MM.1S (cell line): ENCODE data around the gene TMEM255A.

Experiments used
- DNase-seq: peaks from one replicate; pipeline ENCODE4 v3.0.0-alpha.2; 2015
- H2AFZ ChIP-seq: fragments of 300-600 bp; sonication (generic); 2 replicates; pipeline ENCODE4 v1.6.0; 2016; ENCODE audit warnings: antibody characterized with exemption, low read length
- H3F3A ChIP-seq: fragments of 300-600 bp; sonication (generic); 2 replicates; pipeline ENCODE4 v1.6.1; 2016; ENCODE audit warnings: mild to moderate bottlenecking, antibody characterized with exemption, low read length, moderate library complexity, mixed read lengths; ENCODE audit not compliant: insufficient read depth
- H3K27ac ChIP-seq: fragments of 300-600 bp; sonication (generic); 2 replicates; pipeline ENCODE4 v1.5.1; 2016; ENCODE audit warnings: mild to moderate bottlenecking, low read length
- H3K27me3 ChIP-seq: fragments of 300-600 bp; sonication (generic); replicated peaks from 2 replicates; pipeline ENCODE4 v1.6.0; 2016; ENCODE audit warnings: low read length; ENCODE audit not compliant: insufficient read depth
- H3K36me3 ChIP-seq: fragments of 300-600 bp; sonication (generic); replicated peaks from 2 replicates; pipeline ENCODE4 v1.6.1; 2016; ENCODE audit warnings: mild to moderate bottlenecking, low read length, mixed read lengths; ENCODE audit not compliant: insufficient read depth
- H3K4me1 ChIP-seq: fragments of 300-600 bp; sonication (generic); 2 replicates; pipeline ENCODE4 v1.6.1; 2016; ENCODE audit warnings: low read length, mixed read lengths
- H3K4me2 ChIP-seq: fragments of 300-600 bp; sonication (generic); 2 replicates; pipeline ENCODE4 v1.6.0; 2016; ENCODE audit warnings: low read depth, low read length
- H3K4me3 ChIP-seq: fragments of 300-600 bp; sonication (generic); 2 replicates; pipeline ENCODE4 v1.5.1; 2016; ENCODE audit warnings: low read length, mixed read lengths
- H3K79me2 ChIP-seq: fragments of 300-600 bp; sonication (generic); 2 replicates; pipeline ENCODE4 v1.6.1; 2016; ENCODE audit warnings: mixed run types, low read length, mixed read lengths
- H3K9ac ChIP-seq: fragments of 300-600 bp; sonication (generic); 2 replicates; pipeline ENCODE4 v1.6.1; 2016; ENCODE audit warnings: low read length, mixed read lengths
- H3K9me2 ChIP-seq: fragments of 300-600 bp; sonication (generic); replicated peaks from 2 replicates; pipeline ENCODE4 v1.6.1; 2016; ENCODE audit warnings: mild to moderate bottlenecking, low read length, mixed read lengths; ENCODE audit not compliant: insufficient read depth
- H3K9me3 ChIP-seq: fragments of 300-600 bp; sonication (generic); replicated peaks from 2 replicates; pipeline ENCODE4 v1.6.1; 2016; ENCODE audit warnings: mild to moderate bottlenecking, low read length, mixed read lengths; ENCODE audit not compliant: insufficient read depth
- H4K20me1 ChIP-seq: fragments of 300-600 bp; sonication (generic); 2 replicates; pipeline ENCODE4 v1.6.1; 2016; ENCODE audit warnings: mild to moderate bottlenecking, low read length, moderate library complexity, mixed read lengths; ENCODE audit not compliant: insufficient read depth
- EZH2 ChIP-seq: fragments of 300-600 bp; sonication (generic); optimal IDR thresholded peaks from 2 replicates; pipeline ENCODE3; 2017; ENCODE audit warnings: low read depth, mild to moderate bottlenecking, antibody characterized with exemption, low read length, mixed read lengths
- EZH2phosphoT487 ChIP-seq: fragments of 300-600 bp; sonication (generic); IDR thresholded peaks from 2 replicates; pipeline ENCODE4 v1.6.1; 2018; ENCODE audit warnings: antibody characterized with exemption, low read length
- TF ChIP-seq, protein P1 (sequence below): fragments of 300-600 bp; sonication (generic); IDR thresholded peaks from 2 replicates; pipeline ENCODE4 v1.5.1; 2016; ENCODE audit warnings: antibody characterized with exemption, low read length, mixed read lengths

The TMEM255A gene

DNA sequence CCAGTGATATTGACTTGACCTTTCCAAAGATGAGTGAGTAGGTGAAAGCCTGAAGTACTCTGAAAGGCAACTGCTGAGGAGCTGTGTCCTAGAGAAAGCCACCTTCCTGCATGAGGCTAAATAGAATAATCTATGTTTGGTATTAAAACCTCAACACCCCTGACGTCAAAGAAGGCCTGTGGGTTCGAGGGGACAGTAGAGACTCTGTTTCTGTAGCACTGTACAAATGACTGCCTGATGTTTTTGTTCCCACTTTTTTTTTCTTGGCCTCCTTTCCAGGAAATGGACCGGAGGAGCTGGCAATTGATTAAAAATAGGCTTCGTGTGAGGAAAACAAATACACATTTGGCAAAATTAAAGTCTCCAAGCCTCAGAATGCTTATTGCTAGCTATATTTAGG, 29.5 kb downstream of the TMEM255A start:
- Histone ChIP-seq H3K27me3 (no peaks in the 10 kb centered on the region), H3K79me2 (no peaks in the 10 kb centered on the region), H3K4me1 (peaks cover 3% of the 10 kb centered on the region; the same call in 1 of the 2 replicates), H3K27ac (no peak overlapping the region), H4K20me1 (no peaks in the 10 kb centered on the region), H3K36me3 (no peaks in the 10 kb centered on the region), H3K4me2 (no peak overlapping the region), H3K9me2 (no peaks in the 10 kb centered on the region), H3K9me3 (no peaks in the 10 kb centered on the region), H3F3A (no peaks in the 10 kb centered on the region), H3K9ac (no peak overlapping the region), H3K4me3 (no peak overlapping the region), H2AFZ (no peak overlapping the region)
- no peak for DNase-seq
- TF ChIP-seq EZH2 = no peak
- TF ChIP-seq, protein P1, sequence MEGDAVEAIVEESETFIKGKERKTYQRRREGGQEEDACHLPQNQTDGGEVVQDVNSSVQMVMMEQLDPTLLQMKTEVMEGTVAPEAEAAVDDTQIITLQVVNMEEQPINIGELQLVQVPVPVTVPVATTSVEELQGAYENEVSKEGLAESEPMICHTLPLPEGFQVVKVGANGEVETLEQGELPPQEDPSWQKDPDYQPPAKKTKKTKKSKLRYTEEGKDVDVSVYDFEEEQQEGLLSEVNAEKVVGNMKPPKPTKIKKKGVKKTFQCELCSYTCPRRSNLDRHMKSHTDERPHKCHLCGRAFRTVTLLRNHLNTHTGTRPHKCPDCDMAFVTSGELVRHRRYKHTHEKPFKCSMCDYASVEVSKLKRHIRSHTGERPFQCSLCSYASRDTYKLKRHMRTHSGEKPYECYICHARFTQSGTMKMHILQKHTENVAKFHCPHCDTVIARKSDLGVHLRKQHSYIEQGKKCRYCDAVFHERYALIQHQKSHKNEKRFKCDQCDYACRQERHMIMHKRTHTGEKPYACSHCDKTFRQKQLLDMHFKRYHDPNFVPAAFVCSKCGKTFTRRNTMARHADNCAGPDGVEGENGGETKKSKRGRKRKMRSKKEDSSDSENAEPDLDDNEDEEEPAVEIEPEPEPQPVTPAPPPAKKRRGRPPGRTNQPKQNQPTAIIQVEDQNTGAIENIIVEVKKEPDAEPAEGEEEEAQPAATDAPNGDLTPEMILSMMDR = no peak
- no peak for TF ChIP-seq EZH2phosphoT487

DNA sequence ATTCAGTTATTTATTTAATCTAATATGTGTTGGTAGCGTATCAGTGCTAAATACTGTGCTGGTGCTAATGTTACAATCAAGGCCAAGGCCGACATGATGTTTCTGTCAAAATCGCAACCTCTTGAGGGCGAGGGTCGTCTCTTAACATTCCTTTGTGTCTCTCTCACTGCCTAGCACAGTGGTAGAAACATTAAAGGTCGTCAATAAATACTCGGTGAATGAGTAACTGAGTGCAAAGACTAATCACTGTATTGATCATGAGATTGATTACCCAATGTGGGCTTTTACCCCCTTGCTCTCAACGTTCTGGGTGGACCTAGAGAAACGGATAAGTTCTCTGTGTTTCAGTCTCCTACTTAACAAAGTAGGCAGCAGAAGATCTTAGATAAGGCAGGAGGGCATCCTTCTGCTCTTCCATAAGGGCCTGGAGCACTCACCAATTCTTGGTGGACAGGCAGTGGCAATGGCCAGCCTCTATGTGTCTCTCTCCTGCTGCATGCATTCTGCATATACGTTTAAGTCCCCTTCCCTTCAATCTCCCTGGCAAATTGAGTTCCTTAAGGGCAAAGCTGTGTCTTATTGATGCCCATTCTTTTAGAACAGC, 30.1 kb downstream of the TMEM255A start:
- Histone ChIP-seq H3K79me2 (no peaks in the 10 kb centered on the region), H4K20me1 (no peaks in the 10 kb centered on the region), H3K27ac (no peak overlapping the region), H3K36me3 (no peaks in the 10 kb centered on the region), H3K27me3 (no peaks in the 10 kb centered on the region), H3K4me1 (no peaks in the 10 kb centered on the region), H3F3A (no peaks in the 10 kb centered on the region), H3K9ac (no peak overlapping the region), H3K9me2 (no peaks in the 10 kb centered on the region), H3K4me2 (no peak overlapping the region), H2AFZ (no peak overlapping the region), H3K4me3 (no peak overlapping the region), H3K9me3 (no peaks in the 10 kb centered on the region)
- TF ChIP-seq EZH2 (no peak), EZH2phosphoT487 (no peak)
- TF ChIP-seq, protein P1 = no peak
- DNase-seq = no peak

GRCh38 chrX:120274958-120275357, 36.3 kb downstream of the TMEM255A start:
- Histone ChIP-seq H3K9me2 (no peaks in the 10 kb centered on the region), H3F3A (no peaks in the 10 kb centered on the region), H2AFZ (no peak overlapping the region), H3K79me2 (no peaks in the 10 kb centered on the region), H3K9ac (no peak overlapping the region), H3K4me3 (no peak overlapping the region), H3K27me3 (no peaks in the 10 kb centered on the region), H3K9me3 (no peaks in the 10 kb centered on the region), H4K20me1 (no peaks in the 10 kb centered on the region), H3K27ac (no peak overlapping the region), H3K4me1 (no peaks in the 10 kb centered on the region), H3K36me3 (no peaks in the 10 kb centered on the region), H3K4me2 (no peak overlapping the region)
- DNase-seq = no peak
- TF ChIP-seq, protein P1 = no peak
- TF ChIP-seq EZH2phosphoT487 (no peak), EZH2 (no peak)
